ENCODE data around the gene IL23A. TPM values are rescaled to one million over a fixed set of nuclear protein-coding genes. Genes with fewer than 3 reads are reported as not detected.

IL23A gene
- total RNA-seq, 1 experiment from 2014 or later, result 2.0 TPM

- Mint-ChIP-seq H3K27me3 (ENCODE audit: low read depth) (no peaks in the 10 kb centered on the region), H3K9me3 (no peaks in the 10 kb centered on the region), H3K27ac (peak overlapping the region; percentile 96 to 99 (median 99)), H3K4me1 (peaks cover 15 to 19% of the 10 kb centered on the region in 2 experiments), H3K36me3 (ENCODE audit: insufficient read depth in 1 of 3, low read depth in 3 of 3) (peaks cover 8 to 51% (median 29%) of the 10 kb centered on the region in 3 experiments), H3K4me3 (peak overlapping the region; percentile 95 to 96)
- Histone ChIP-seq H3K9me3 (ENCODE audit: control insufficient read depth, low read depth, low read length) (no peaks in the 10 kb centered on the region), H2BK15ac (ENCODE audit: low read depth, low read length) (no peak overlapping the region), H3K4me1 (ENCODE audit: insufficient read depth, low read length) (no peaks in the 10 kb centered on the region; the same call in 1 of the 2 replicates), H4K8ac (replicated peaks; ENCODE audit: insufficient read length, low read depth, low read length) (no peak overlapping the region), H3K4ac (ENCODE audit: low read depth, low read length) (no peak overlapping the region), H2AK5ac (ENCODE audit: insufficient read length, low read length) (no peak overlapping the region), H2AFZ (ENCODE audit: low read length) (no peak overlapping the region), H4K20me1 (ENCODE audit: control insufficient read depth, insufficient read depth, insufficient read length) (no peaks in the 10 kb centered on the region), H4K5ac (ENCODE audit: insufficient read length, low read depth, low read length) (no peak overlapping the region), H3T11ph (ENCODE audit: low read length) (no peak overlapping the region), H2BK5ac (ENCODE audit: insufficient read length, low read length) (peak overlapping the region; percentile 24), H4K91ac (ENCODE audit: insufficient read length, low read depth, low read length) (no peak overlapping the region), H3K4me2 (ENCODE audit: insufficient read depth, insufficient read length, low read length) (peak overlapping the region; percentile 64), H2BK12ac (ENCODE audit: insufficient read length, low read depth, low read length) (no peak overlapping the region), H3K27ac (ENCODE audit: insufficient read length, low read depth, low read length) (peak overlapping the region; percentile 35), H3K23ac (ENCODE audit: insufficient read length, low read depth, low read length) (no peak overlapping the region), H2BK120ac (ENCODE audit: low read depth, low read length, poor library complexity, severe bottlenecking) (no peak overlapping the region), H2BK20ac (ENCODE audit: low read depth, low read length, poor library complexity, severe bottlenecking) (no peak overlapping the region), H3K9ac (ENCODE audit: extremely low read depth, insufficient read length, low read length) (peak overlapping the region; percentile 34), H3K79me2 (ENCODE audit: insufficient read depth, low read length) (peaks cover 15% of the 10 kb centered on the region; the same call in 1 of the 2 replicates), H3K14ac (ENCODE audit: insufficient read depth, low read length) (peak overlapping the region; percentile 2; the same call in 1 of the 2 replicates), H3K27me3 (ENCODE audit: insufficient read depth, low read length) (no peaks in the 10 kb centered on the region), H3K23me2 (ENCODE audit: insufficient read length, low read depth, low read length, poor library complexity, severe bottlenecking) (peaks cover 11% of the 10 kb centered on the region), H3K79me1 (ENCODE audit: insufficient read depth, low read depth, low read length, poor library complexity, severe bottlenecking) (peaks cover 15% of the 10 kb centered on the region), H3K18ac (ENCODE audit: insufficient read length, low read depth, low read length) (peak overlapping the region; percentile 3), H3K56ac (ENCODE audit: insufficient read length, low read depth, low read length) (no peak overlapping the region)
- WGBS (ENCODE audit: extremely low coverage, insufficient read length, low lambda C conversion rate), result no CpG with 5 or more reads among the region's 21 CpGs
- DNase-seq, result no peak
- TF ChIP-seq CTCF (conservative IDR thresholded peaks at IDR 0.05), result no peak
Measured at GRCh38 chr12:56300644-56301464, 37.8 kb upstream of the IL23A start.
